ENCODE results near the gene ELL.
A peak's percentile ranks its signal among the peaks of the same experiment; 100 is the strongest.

Gene ELL

GRCh38 chr19:18437491-18438330 is 84.2 kb downstream of the ELL start, which contains the start of gene ISYNA1:
Gene ISYNA1, minus strand, starts transcription at chr19:18438133. Its CDS starts 154 bp downstream, at chr19:18437979.
- no peak for TF ChIP-seq CEBPB (IDR thresholded peaks at IDR 0.05)
- peak; percentile 22; the same call in 1 of the 2 replicates for TF ChIP-seq TCF12 (IDR thresholded peaks at IDR 0.05; ENCODE audit: low read depth)
- TF ChIP-seq USF1 (IDR thresholded peaks at IDR 0.05): no peak
- TF ChIP-seq RAD21 (IDR thresholded peaks at IDR 0.05; ENCODE audit: low read depth): no peak
- peak; percentile 90 for TF ChIP-seq EGR1 (IDR thresholded peaks at IDR 0.05)
- TF ChIP-seq TAF1 (IDR thresholded peaks at IDR 0.05; ENCODE audit: low read depth): peak; percentile 56
- TF ChIP-seq EP300 (IDR thresholded peaks at IDR 0.05; ENCODE audit: borderline replicate concordance): 0 out of 2 replicates have a peak, but pooled peaks have one; percentile 29
- TF ChIP-seq MAX (IDR thresholded peaks at IDR 0.05): peak; percentile 92
- TF ChIP-seq CREB1 (IDR thresholded peaks at IDR 0.05; ENCODE audit: low read depth): no peak
- no peak for TF ChIP-seq REST (IDR thresholded peaks at IDR 0.05; ENCODE audit: low read depth)
- TF ChIP-seq NFIC (IDR thresholded peaks at IDR 0.05): no peak
- no peak for TF ChIP-seq YY1 (IDR thresholded peaks at IDR 0.05; ENCODE audit: low read depth)
- no peak; the same call in 1 of the 2 replicates for TF ChIP-seq ZBTB7A (IDR thresholded peaks at IDR 0.05; ENCODE audit: low read depth)
- TF ChIP-seq TEAD4 (IDR thresholded peaks at IDR 0.05): no peak
- TF ChIP-seq FOXM1 (IDR thresholded peaks at IDR 0.05; ENCODE audit: borderline replicate concordance, low read depth): no peak

- TF ChIP-seq REST (IDR thresholded peaks at IDR 0.05; ENCODE audit: low read depth): no peak
- no peak for TF ChIP-seq USF1 (IDR thresholded peaks at IDR 0.05)
- no peak for TF ChIP-seq EP300 (IDR thresholded peaks at IDR 0.05; ENCODE audit: borderline replicate concordance)
- no peak for TF ChIP-seq RAD21 (IDR thresholded peaks at IDR 0.05; ENCODE audit: low read depth)
- no peak for TF ChIP-seq TEAD4 (IDR thresholded peaks at IDR 0.05)
- peak; percentile 34; the same call in 1 of the 2 replicates for TF ChIP-seq NFIC (IDR thresholded peaks at IDR 0.05)
- TF ChIP-seq EGR1 (IDR thresholded peaks at IDR 0.05): no peak
- TF ChIP-seq CEBPB (IDR thresholded peaks at IDR 0.05): no peak
- no peak for TF ChIP-seq YY1 (IDR thresholded peaks at IDR 0.05; ENCODE audit: low read depth)
- TF ChIP-seq FOXM1 (IDR thresholded peaks at IDR 0.05; ENCODE audit: borderline replicate concordance, low read depth): no peak
- no peak for TF ChIP-seq TCF12 (IDR thresholded peaks at IDR 0.05; ENCODE audit: low read depth)
- no peak for TF ChIP-seq TAF1 (IDR thresholded peaks at IDR 0.05; ENCODE audit: low read depth)
- TF ChIP-seq CREB1 (IDR thresholded peaks at IDR 0.05; ENCODE audit: low read depth): no peak
- no peak for TF ChIP-seq ZBTB7A (IDR thresholded peaks at IDR 0.05; ENCODE audit: low read depth)
- TF ChIP-seq MAX (IDR thresholded peaks at IDR 0.05): 0 out of 2 replicates have a peak, but pooled peaks have one; percentile 33
Measured at GRCh38 chr19:18436671-18437490, 85.0 kb downstream of the ELL start.

GRCh38 chr19:18435842-18436670 is 85.8 kb downstream of the ELL start:
- TF ChIP-seq RAD21 (IDR thresholded peaks at IDR 0.05; ENCODE audit: low read depth) (no peak), REST (IDR thresholded peaks at IDR 0.05; ENCODE audit: low read depth) (no peak), MAX (IDR thresholded peaks at IDR 0.05) (no peak), TCF12 (IDR thresholded peaks at IDR 0.05; ENCODE audit: low read depth) (no peak), YY1 (IDR thresholded peaks at IDR 0.05; ENCODE audit: low read depth) (no peak), TAF1 (IDR thresholded peaks at IDR 0.05; ENCODE audit: low read depth) (no peak), EGR1 (IDR thresholded peaks at IDR 0.05) (no peak), CREB1 (IDR thresholded peaks at IDR 0.05; ENCODE audit: low read depth) (no peak), EP300 (IDR thresholded peaks at IDR 0.05; ENCODE audit: borderline replicate concordance) (no peak), ZBTB7A (IDR thresholded peaks at IDR 0.05; ENCODE audit: low read depth) (no peak), FOXM1 (IDR thresholded peaks at IDR 0.05; ENCODE audit: borderline replicate concordance, low read depth) (no peak)

Data from Ishikawa (cell line).